GM12878 (cell line): ENCODE data around the gene LEUTX. TPM values are rescaled to one million over a fixed set of nuclear protein-coding genes. Genes with fewer than 3 reads are reported as not detected.

Source experiments
- ATF7 ChIP-seq: fragments of 450-650 bp; IDR thresholded peaks from 2 replicates; pipeline ENCODE4 v1.6.1; 2016; ENCODE audit warnings: low read depth, mild to moderate bottlenecking
- BHLHE40 ChIP-seq, 2 experiments: fragments of 450-650 bp in 1 of 2; IDR thresholded peaks; 2 replicates each; pipeline ENCODE4 v1.6.1; 2011 to 2017; ENCODE audit warnings: low read depth in 2 of 2, borderline replicate concordance in 1 of 2, improper control_type of control experiment in 1 of 2, low read length in 1 of 2, mild to moderate bottlenecking in 1 of 2
- CBFB ChIP-seq: IDR thresholded peaks from 2 replicates; pipeline ENCODE4 v1.6.1; 2016; ENCODE audit warnings: antibody characterized with exemption, low read depth
- CBX3 ChIP-seq: fragments of 200-600 bp; sonication (generic); IDR thresholded peaks from 2 replicates; pipeline ENCODE4 v1.6.1; 2016; ENCODE audit warnings: low read depth, borderline replicate concordance
- CREB1 ChIP-seq: IDR thresholded peaks from 2 replicates; pipeline ENCODE4 v1.6.1; 2012; ENCODE audit warnings: low read depth, mild to moderate bottlenecking, inconsistent platforms
- EED ChIP-seq: sonication (generic); IDR thresholded peaks from 2 replicates; pipeline ENCODE4 v1.6.1; 2016; ENCODE audit warnings: antibody characterized with exemption, low read depth
- GATAD2B ChIP-seq: fragments of 450-650 bp; conservative IDR thresholded peaks from 2 replicates; pipeline ENCODE4 v1.6.1; 2017; ENCODE audit warnings: low read depth, mild to moderate bottlenecking, moderate library complexity
- IKZF2 ChIP-seq, 2 experiments: fragments of 450-650 bp; IDR thresholded peaks; 2 replicates each; pipeline ENCODE4 v1.6.1; 2017; ENCODE audit warnings: mild to moderate bottlenecking in 2 of 2, moderate library complexity in 2 of 2
- LARP7 ChIP-seq: fragments of 450-650 bp; IDR thresholded peaks from 2 replicates; pipeline ENCODE4 v1.6.1; 2017; ENCODE audit warnings: mild to moderate bottlenecking
- NFIC ChIP-seq: IDR thresholded peaks from 2 replicates; pipeline ENCODE4 v1.6.1; 2012; ENCODE audit warnings: low read depth, mild to moderate bottlenecking, inconsistent platforms, low read length, moderate library complexity
- NR2C1 ChIP-seq: fragments of 450-650 bp; IDR thresholded peaks from 2 replicates; pipeline ENCODE4 v1.6.1; 2017; ENCODE audit warnings: antibody characterized with exemption, mild to moderate bottlenecking, moderate library complexity
- NR2C2 ChIP-seq: IDR thresholded peaks from 2 replicates; pipeline ENCODE4 v1.6.1; 2011; ENCODE audit warnings: borderline replicate concordance, low read depth; ENCODE audit not compliant: control insufficient read depth, insufficient read length
- POU2F2 ChIP-seq: IDR thresholded peaks from 3 replicates; pipeline ENCODE4 v1.6.1; 2011; ENCODE audit warnings: low read depth, mild to moderate bottlenecking, low read length, borderline replicate concordance
- RAD51 ChIP-seq: fragments of 450-650 bp; IDR thresholded peaks from 2 replicates; pipeline ENCODE4 v1.6.1; 2016; ENCODE audit warnings: moderate library complexity, mild to moderate bottlenecking, inconsistent platforms
- RB1 ChIP-seq: fragments of 450-650 bp; formaldehyde crosslinking; IDR thresholded peaks from 2 replicates; pipeline ENCODE4 v1.6.1; 2017; ENCODE audit warnings: mild to moderate bottlenecking, borderline replicate concordance
- RCOR1 ChIP-seq: conservative IDR thresholded peaks from 2 replicates; pipeline ENCODE4 v1.6.1; 2012; ENCODE audit warnings: low read depth, low read length, improper control_type of control experiment
- RELA ChIP-seq: fragments of 450-650 bp; IDR thresholded peaks from 2 replicates; pipeline ENCODE4 v1.8.0; 2014; ENCODE audit warnings: borderline replicate concordance; ENCODE audit not compliant: partially characterized antibody
- SMAD1 ChIP-seq: fragments of 450-650 bp; IDR thresholded peaks from 2 replicates; pipeline ENCODE4 v1.6.1; 2018; ENCODE audit warnings: mild to moderate bottlenecking, low read depth; ENCODE audit not compliant: partially characterized antibody
- SMARCA5 ChIP-seq: fragments of 450-650 bp; IDR thresholded peaks from 2 replicates; pipeline ENCODE4 v1.6.1; 2017; ENCODE audit warnings: mild to moderate bottlenecking
- SRF ChIP-seq, 2 experiments: IDR thresholded peaks; 2 replicates each; pipeline ENCODE4 v1.6.1; 2011; ENCODE audit warnings: low read depth in 2 of 2, low read length in 2 of 2, mild to moderate bottlenecking in 1 of 2, moderate library complexity in 1 of 2
- STAT1 ChIP-seq: fragments of 450-650 bp; conservative IDR thresholded peaks from 2 replicates; pipeline ENCODE4 v1.6.1; 2014; ENCODE audit warnings: antibody characterized with exemption, mild to moderate bottlenecking
- SUPT20H ChIP-seq: IDR thresholded peaks from 2 replicates; pipeline ENCODE4 v1.6.1; 2011; ENCODE audit warnings: low read depth, mild to moderate bottlenecking, low read length, moderate library complexity, borderline replicate concordance; ENCODE audit not compliant: control insufficient read depth
- ZBED1 ChIP-seq: IDR thresholded peaks from 2 replicates; pipeline ENCODE4 v1.6.1; 2016; ENCODE audit warnings: borderline replicate concordance
- polyA plus RNA-seq, 11 experiments: library from polyadenylated mRNA; depleted of rRNA in 4 of 11; unstranded in 6 of 11; stranded (reverse) in 5 of 11; fragments of >200 nt; fragmentation: Nextera tagmentation in 4 of 11; fragmentation: Illumina TruSeq in 1 of 11; extraction: Ambion mirVana in 4 of 11; extraction: Trizol in 1 of 11; gene quantifications; 1 replicate in 1 of 11; 2 replicates in 10 of 11; pipeline versions ENCODE4 v1.2.1 to v1.2.3, GENCODE V29; 2011 to 2016; ENCODE audit warnings: inconsistent platforms in 2 of 11, missing spikeins in 2 of 11, low read depth in 1 of 11
- total RNA-seq, 4 experiments: library from RNA; depleted of rRNA in 3 of 4; stranded (reverse); fragments of >200 nt in 3 of 4; fragmentation: Illumina TruSeq in 1 of 4; extraction: Trizol in 1 of 4; gene quantifications; 2 replicates each; pipeline versions ENCODE4 v1.2.1 to v1.2.3, GENCODE V29; 2013 to 2021
- TF ChIP-seq, protein P1 (sequence below): fragments of 450-650 bp; IDR thresholded peaks from 2 replicates; pipeline ENCODE4 v1.6.1; 2017; ENCODE audit warnings: mild to moderate bottlenecking, moderate library complexity
- TF ChIP-seq, protein P2 (sequence below): IDR thresholded peaks from 2 replicates; pipeline ENCODE4 v1.6.1; 2011; ENCODE audit warnings: low read depth, mild to moderate bottlenecking, low read length, moderate library complexity, borderline replicate concordance; ENCODE audit errors: extremely low read depth
- TF ChIP-seq, protein P3 (sequence below): fragments of 450-650 bp; IDR thresholded peaks from 2 replicates; pipeline ENCODE4 v1.6.1; 2017; ENCODE audit warnings: mild to moderate bottlenecking

The LEUTX gene
- total and polyA plus RNA-seq, 10 of the 15 experiments (the other 5 are each of a cell fraction or from before 2014, with no cell fraction given), result 0.29 to 0.46 (median 0.40) TPM; not detected in 4

DNA sequence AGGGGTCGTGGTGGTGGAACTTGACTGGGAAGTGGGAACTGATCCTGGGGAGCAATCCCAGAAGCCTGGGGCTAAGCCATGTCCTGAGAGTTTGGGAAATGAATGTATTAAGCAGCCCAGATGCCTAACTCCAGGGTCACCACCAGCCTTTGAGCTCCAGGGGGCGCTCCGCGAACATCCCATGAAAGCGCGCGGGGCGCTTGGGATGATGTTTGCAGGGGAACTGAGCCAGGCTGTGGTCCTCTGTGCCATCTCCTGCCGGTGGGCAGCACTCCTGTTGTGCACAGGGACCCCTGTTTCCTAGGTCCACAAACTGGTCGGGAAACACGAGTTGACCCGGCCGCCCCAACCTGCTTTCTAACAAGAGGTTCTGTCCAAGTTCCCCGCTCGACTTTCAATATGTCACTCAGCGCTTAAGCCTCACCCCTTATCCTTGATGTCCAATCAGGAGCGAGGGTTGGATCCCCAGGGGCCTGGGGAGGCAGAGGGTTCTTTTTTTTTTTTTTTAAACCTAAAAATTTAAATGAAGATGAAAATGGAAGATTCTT lies 14.4 kb downstream of the LEUTX start (continued):
- TF ChIP-seq CREB1 (0 out of 2 replicates have a peak, but pooled peaks have one; percentile 7), NR2C1 (no peak), POU2F2 (peak; percentile 55; the same call in 1 of the 3 replicates), STAT1 (0 out of 2 replicates have a peak, but pooled peaks have one; percentile 81), RAD51 (no peak), GATAD2B (peak; percentile 22; the same call in 1 of the 2 replicates), ZBED1 (no peak), LARP7 (peak; percentile 58; the same call in 1 of the 2 replicates), BHLHE40 (IDR thresholded peaks at IDR 0.05; ENCODE audit: borderline replicate concordance in 1 of 2, low read depth in 2 of 2, low read length in 1 of 2) (0 out of 4 replicates have a peak, but pooled peaks of 1 of the 2 experiments have one; percentile 11), IKZF2 (IDR thresholded peaks at IDR 0.05) (peak; percentile 56 to 57), EED (peak; percentile 52; the same call in 1 of the 2 replicates), RCOR1 (0 out of 2 replicates have a peak, but pooled peaks have one; percentile 71), RB1 (peak; percentile 97; the same call in 1 of the 2 replicates), SUPT20H (no peak), SRF (IDR thresholded peaks at IDR 0.05; ENCODE audit: low read depth in 2 of 2, low read length in 2 of 2) (no peak), CBX3 (no peak), RELA (peak; percentile 70), ATF7 (peak; percentile 43; the same call in 1 of the 2 replicates), NFIC (no peak), SMAD1 (no peak), NR2C2 (no peak), SMARCA5 (peak; percentile 53; the same call in 1 of the 2 replicates), CBFB (no peak)
- TF ChIP-seq, protein P1, sequence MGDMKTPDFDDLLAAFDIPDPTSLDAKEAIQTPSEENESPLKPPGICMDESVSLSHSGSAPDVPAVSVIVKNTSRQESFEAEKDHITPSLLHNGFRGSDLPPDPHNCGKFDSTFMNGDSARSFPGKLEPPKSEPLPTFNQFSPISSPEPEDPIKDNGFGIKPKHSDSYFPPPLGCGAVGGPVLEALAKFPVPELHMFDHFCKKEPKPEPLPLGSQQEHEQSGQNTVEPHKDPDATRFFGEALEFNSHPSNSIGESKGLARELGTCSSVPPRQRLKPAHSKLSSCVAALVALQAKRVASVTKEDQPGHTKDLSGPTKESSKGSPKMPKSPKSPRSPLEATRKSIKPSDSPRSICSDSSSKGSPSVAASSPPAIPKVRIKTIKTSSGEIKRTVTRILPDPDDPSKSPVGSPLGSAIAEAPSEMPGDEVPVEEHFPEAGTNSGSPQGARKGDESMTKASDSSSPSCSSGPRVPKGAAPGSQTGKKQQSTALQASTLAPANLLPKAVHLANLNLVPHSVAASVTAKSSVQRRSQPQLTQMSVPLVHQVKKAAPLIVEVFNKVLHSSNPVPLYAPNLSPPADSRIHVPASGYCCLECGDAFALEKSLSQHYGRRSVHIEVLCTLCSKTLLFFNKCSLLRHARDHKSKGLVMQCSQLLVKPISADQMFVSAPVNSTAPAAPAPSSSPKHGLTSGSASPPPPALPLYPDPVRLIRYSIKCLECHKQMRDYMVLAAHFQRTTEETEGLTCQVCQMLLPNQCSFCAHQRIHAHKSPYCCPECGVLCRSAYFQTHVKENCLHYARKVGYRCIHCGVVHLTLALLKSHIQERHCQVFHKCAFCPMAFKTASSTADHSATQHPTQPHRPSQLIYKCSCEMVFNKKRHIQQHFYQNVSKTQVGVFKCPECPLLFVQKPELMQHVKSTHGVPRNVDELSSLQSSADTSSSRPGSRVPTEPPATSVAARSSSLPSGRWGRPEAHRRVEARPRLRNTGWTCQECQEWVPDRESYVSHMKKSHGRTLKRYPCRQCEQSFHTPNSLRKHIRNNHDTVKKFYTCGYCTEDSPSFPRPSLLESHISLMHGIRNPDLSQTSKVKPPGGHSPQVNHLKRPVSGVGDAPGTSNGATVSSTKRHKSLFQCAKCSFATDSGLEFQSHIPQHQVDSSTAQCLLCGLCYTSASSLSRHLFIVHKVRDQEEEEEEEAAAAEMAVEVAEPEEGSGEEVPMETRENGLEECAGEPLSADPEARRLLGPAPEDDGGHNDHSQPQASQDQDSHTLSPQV, result no peak
- TF ChIP-seq, protein P2, sequence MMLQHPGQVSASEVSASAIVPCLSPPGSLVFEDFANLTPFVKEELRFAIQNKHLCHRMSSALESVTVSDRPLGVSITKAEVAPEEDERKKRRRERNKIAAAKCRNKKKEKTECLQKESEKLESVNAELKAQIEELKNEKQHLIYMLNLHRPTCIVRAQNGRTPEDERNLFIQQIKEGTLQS, result no peak
- TF ChIP-seq, protein P3, sequence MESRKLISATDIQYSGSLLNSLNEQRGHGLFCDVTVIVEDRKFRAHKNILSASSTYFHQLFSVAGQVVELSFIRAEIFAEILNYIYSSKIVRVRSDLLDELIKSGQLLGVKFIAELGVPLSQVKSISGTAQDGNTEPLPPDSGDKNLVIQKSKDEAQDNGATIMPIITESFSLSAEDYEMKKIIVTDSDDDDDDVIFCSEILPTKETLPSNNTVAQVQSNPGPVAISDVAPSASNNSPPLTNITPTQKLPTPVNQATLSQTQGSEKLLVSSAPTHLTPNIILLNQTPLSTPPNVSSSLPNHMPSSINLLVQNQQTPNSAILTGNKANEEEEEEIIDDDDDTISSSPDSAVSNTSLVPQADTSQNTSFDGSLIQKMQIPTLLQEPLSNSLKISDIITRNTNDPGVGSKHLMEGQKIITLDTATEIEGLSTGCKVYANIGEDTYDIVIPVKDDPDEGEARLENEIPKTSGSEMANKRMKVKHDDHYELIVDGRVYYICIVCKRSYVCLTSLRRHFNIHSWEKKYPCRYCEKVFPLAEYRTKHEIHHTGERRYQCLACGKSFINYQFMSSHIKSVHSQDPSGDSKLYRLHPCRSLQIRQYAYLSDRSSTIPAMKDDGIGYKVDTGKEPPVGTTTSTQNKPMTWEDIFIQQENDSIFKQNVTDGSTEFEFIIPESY, result no peak
